GM19239 (cell line): ENCODE measurements around the gene ERC2.

Experiments
- DNase-seq: peaks from one replicate; pipeline ENCODE4 v3.0.0; 2011; ENCODE audit warnings: low spot score; ENCODE audit not compliant: insufficient read length
- FAIRE-seq: peaks from 2 replicates; lab custom pipeline; 2011; peaks lifted over from hg19 to GRCh38; lab: Jason Lieb, UNC

Gene ERC2

GRCh38 chr3:55792009-55792408, 676.3 kb downstream of the ERC2 start:
- FAIRE-seq (no peak), DNase-seq (no peak)

DNA sequence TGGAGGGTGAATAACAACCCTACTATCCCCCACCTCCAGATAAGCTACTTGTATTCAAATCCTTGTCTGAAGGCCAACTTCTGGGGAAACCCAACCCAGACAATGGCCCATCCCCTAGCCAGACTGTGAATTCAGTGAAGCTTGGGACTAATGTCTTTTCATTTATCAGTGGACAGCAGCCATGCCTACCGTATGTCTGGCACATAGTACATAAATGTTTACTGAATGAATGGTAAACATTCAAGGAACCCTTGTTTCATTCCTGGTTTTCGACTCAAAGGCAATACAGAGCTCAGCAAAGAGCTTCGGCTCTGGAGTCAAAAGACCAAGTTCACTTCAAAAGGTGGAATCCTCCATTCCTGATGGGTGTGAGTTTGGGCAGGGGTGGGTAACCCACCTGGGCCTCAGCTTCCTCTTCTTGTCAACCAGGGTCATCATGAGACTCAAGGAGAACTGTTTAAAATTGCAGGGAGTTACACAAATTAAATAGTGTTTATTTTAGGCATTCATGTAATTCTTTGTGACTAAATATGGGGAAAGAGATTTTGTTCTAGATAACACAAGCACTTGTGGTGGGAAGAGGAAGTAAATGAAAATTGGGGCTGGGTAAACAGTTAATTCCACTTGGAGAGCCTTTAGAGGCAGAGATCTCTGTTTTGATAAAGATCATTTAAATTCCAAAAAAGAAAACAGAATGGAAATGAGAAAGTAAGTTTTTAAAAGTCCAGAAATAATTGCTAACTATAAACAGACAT, 677.5 kb downstream of the ERC2 start:
- no peak for FAIRE-seq
- no peak for DNase-seq

DNA sequence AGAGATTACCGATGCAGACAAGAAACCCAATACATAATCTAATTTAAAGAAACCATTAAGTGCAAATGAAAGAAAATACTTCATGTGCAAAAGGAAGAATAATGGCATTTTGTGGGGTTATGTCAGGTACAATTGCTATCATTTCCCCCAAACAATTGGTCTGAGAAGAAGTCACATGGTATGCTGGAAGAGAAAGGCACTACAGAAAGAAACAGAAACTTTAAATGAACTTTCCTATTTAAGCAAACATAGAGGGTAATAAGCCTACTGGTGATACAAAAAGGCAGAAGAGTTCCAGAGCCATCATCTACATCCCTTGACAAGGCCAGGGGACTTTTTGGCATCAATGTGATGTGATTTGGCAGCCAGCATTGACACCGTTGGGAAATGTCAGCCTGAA, 678.8 kb downstream of the ERC2 start:
- no peak for DNase-seq
- FAIRE-seq: no peak

GRCh38 chr3:55782807-55783206, 685.5 kb downstream of the ERC2 start:
- no peak for DNase-seq
- no peak for FAIRE-seq

- no peak for DNase-seq
- no peak for FAIRE-seq
Measured at GRCh38 chr3:55782351-55782750, 685.9 kb downstream of the ERC2 start.

- DNase-seq (no peak), FAIRE-seq (no peak)
Measured at GRCh38 chr3:55780913-55781312, 687.4 kb downstream of the ERC2 start.

DNA sequence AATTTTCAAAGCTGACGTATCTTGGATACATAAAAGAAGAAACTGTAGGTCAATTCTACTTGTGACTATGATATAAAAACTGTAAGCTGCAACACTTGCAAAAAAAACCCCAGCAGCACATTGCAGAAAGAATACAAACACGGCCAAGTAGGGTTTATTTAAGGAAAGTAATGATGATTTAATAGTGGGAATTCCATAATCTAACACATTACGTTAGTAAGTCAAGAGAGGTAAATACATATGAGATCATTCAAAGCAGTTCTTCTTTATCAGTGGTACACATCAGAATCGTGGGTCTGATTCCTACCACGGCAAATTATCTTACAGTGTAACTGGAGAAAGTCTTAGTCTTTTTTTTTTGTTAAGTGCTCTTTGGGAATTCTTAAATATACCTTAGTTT, 688.7 kb downstream of the ERC2 start:
- FAIRE-seq (no peak), DNase-seq (no peak)

DNA sequence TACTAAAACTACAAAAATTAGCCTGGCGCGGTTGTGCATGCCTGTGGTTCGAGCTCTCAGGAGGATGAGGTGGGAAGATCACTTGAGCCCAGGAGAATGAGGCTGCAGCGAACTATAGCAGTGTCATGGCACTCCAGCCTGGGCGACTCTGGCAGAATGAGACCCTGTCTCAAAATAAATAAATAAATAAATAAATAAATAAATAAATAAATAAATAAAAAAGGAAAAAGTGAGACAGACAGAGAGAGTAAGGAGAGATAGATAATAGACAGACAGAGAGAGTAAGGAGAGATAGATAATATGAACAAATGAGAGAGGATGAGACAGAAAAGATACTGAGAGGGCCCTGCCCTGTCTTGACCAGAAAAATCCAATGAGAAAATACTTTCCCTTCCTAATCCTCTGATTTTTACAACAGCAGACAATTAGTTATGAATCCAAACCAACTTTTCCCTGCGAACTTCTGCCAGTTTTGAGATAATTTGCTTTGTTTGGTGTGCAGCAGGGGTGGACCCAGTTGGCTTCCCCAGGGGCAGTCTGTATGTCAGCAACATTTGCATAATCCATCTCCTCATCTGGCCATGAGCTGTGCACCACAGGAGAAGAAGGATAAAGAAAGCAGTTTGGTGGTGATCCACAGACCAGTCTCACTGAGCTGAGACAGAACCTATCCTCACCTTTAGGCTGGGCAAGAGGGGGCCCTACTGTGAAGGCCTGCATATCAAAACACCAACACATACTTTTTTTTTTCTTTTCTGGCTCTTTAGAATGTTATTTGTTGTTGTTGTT, 692.7 kb downstream of the ERC2 start:
- DNase-seq: no peak
- no peak for FAIRE-seq

DNA sequence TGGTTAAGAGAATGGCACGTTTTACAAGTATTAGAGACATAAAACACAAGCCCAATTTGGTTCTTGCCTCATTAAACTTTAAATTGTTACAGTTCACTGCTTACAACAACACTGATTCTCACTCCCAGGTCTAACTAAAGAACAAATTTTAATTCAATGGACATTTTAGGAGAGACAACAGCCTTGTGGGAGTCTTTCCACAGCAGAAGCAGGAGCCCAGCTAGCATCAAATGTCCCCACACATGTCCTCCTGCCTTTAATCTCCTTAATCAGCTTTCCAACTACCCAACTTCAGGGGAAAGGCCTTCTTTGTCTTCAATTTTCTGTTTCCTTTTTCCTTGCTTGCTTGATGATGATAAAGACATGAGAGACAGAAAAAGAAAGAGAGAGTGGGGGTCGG, 693.4 kb downstream of the ERC2 start:
- DNase-seq (no peak), FAIRE-seq (no peak)

DNA sequence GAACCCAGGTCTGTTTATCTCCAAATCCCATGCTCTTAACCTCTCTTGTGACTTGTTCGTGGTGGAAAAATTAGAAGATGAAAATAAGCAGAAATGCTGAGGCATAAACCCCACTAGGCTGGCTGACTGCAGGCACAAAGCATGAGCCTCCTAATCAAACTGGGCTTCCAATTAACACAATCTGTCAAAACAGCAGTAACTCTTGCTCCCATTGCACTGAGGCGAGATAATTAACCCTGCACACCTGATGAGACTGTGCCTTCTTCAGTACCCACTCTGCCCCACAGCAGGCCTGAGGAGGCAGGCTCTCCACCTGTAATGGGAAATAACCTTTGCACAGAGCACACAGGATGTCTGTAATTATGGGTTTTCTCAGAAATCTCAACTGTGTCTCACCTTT, 696.8 kb downstream of the ERC2 start:
- DNase-seq (no peak), FAIRE-seq (no peak)

GRCh38 chr3:55770077-55770476, 698.2 kb downstream of the ERC2 start:
- DNase-seq (no peak), FAIRE-seq (no peak)

DNA sequence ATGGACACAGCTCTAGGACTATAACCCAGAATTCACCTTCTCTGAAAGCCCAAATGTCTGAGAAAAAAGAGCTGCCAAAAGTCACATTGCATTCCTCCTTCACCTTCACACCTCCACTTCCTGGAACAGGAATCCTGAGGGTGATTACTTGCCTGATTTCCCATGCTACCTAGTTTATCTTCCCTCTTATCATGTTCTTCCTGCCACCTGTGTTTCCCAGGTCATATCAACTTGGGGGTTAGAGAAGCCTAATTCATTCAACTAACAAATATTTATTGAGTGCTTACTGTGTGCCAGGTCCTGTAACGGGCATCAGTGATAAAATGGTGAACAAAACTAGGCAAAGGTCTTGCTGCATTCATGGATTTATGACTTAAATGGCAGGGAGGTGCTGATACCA, 701.5 kb downstream of the ERC2 start:
- FAIRE-seq (no peak), DNase-seq (no peak)

GRCh38 chr3:55765906-55766701, 702.2 kb downstream of the ERC2 start:
- FAIRE-seq: no peak
- no peak for DNase-seq

GRCh38 chr3:55765398-55765797, 702.9 kb downstream of the ERC2 start:
- no peak for DNase-seq
- FAIRE-seq: no peak

- FAIRE-seq (no peak), DNase-seq (no peak)
Measured at GRCh38 chr3:55756976-55757375, 711.3 kb downstream of the ERC2 start.

DNA sequence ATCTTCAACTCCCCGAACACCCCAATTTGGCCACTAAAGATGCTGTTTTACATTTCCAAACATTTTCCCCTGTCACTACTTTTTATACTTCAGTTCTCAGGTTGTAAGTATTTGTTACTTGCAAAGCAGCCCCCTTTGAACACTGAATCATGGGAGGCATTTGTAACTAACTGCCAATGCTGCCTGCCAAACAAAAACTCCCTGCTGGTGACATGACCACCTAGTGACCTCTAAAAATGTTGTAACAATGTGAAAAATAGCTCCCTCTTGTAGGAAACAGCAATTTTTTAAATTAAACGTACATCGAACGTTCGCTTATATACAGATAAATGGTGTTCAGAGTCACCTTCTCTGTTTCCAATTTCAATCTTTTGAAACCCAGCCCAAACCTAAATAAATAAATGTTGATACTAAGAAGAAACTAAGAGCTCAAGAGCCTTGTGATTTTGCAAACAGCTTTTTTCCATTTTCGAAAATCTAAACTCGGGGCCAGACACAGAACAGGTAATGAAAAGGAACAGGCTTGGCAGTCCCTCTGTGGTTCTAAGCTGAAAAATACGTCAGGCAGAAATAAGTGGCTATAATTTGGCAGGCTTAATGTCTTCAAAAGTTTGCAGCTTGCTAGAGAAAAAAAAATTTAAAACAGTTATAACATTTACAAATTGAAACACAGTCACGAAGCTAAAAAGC, 712.6 kb downstream of the ERC2 start:
- DNase-seq (no peak), FAIRE-seq (no peak)

GRCh38 chr3:55752911-55753310, 715.4 kb downstream of the ERC2 start:
- DNase-seq (no peak), FAIRE-seq (no peak)

- DNase-seq (no peak), FAIRE-seq (no peak)
Measured at GRCh38 chr3:55751730-55752129, 716.5 kb downstream of the ERC2 start.

DNA sequence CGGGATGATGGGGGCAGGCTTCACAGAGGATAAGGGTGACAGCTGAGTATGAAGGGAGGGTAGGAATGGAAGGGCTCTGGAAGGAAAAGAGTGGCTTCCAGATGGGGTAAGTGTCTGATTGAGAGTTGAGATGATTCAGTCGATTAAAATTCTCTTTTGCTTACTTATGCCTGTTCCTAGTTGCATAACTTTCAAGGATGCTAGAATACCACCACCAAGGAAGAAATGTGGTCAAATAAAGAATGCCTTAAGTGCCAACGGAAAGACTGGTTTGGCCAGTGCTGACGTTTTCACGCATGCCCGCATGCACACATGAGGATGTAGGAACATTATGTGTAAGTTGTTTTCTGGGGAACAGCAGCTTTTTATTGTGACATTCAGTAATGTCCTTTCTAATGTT, 717.7 kb downstream of the ERC2 start:
- FAIRE-seq (no peak), DNase-seq (no peak)

GRCh38 chr3:55749036-55749435, 719.2 kb downstream of the ERC2 start:
- FAIRE-seq (no peak), DNase-seq (no peak)
